CD4-positive, alpha-beta T cell treated with Interleukin-6 at 100 ng/mL for 8 hours (primary cell): ENCODE data around the gene PCDHGA1.
A peak's percentile ranks its signal among the peaks of the same experiment; 100 is the strongest.

Source experiments
- DNase-seq: peaks from one replicate; pipeline ENCODE4 v3.0.0-alpha.2; 2020; ENCODE audit warnings: mixed read lengths, low spot score

The PCDHGA1 gene

DNA sequence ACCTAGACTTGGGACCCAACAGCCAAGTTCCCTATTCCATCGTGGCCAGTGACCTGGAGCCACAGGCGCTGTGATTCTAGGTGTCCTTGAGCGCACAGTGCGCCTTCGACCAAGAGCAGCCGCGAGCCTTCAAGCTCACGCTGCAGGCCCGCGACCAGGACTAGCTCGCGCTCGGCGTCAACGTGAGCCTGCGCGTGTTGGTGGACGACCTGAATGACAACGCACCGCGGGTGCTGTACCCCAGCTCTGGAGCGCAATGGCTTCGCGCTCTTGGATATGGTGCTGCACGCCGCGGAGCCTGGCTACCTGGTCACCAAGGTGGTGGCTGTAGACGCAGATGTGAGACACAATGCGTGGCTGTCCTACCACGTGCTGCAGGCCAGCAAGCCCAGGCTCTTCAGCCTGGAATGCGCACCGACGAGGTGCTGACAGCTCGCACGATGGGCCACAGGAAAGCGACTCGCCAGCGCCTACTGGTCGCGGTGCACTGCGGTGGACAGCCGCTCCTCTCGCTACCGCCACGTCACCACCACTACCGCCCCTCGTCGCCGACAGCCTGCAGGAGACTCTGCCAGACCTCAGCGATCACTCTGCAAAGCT is 111.4 kb downstream of the PCDHGA1 start:
- no peak for DNase-seq

GRCh38 chr5:141465351-141465750 is 135.0 kb downstream of the PCDHGA1 start:
- no peak for DNase-seq

- DNase-seq, result peak; percentile 18
These were observed 145.4 kb downstream of the PCDHGA1 start, which contains the start of gene PCDHGC3 for GRCh38 chr5:141475625-141476131. Gene PCDHGC3 (plus strand): TSS chr5:141475966. CDS start chr5:141476117, 151 bp downstream.

- no peak for DNase-seq
These were observed 146.0 kb downstream of the PCDHGA1 start for GRCh38 chr5:141476132-141476911.

- no peak for DNase-seq
These were observed 146.8 kb downstream of the PCDHGA1 start for GRCh38 chr5:141477044-141477575.

GRCh38 chr5:141477815-141478214 is 147.5 kb downstream of the PCDHGA1 start:
- no peak for DNase-seq

DNA sequence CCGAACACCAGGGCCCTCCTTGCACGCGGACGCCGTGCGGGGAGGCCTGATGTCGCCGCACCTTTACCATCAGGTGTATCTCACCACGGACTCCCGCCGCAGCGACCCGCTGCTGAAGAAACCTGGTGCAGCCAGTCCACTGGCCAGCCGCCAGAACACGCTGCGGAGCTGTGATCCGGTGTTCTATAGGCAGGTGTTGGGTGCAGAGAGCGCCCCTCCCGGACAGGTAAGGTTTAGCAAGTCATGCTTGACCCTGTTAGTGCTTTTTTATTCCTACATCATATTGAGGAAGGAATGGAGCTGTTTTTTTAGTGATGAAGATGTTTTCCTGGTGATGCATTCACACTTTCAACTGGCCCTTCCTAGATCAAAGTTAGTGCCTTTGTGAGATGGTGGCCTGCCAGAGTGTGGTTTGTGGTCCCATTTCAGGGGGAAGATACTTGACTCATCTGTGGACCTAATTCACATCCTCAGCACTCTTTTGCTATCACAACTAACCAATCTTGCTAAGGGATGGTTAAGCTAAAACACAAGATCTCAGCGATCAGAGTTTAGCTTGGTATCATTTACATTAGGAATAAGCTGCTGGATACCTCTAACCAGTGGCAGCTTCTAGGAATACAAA is 148.1 kb downstream of the PCDHGA1 start:
- no peak for DNase-seq

DNA sequence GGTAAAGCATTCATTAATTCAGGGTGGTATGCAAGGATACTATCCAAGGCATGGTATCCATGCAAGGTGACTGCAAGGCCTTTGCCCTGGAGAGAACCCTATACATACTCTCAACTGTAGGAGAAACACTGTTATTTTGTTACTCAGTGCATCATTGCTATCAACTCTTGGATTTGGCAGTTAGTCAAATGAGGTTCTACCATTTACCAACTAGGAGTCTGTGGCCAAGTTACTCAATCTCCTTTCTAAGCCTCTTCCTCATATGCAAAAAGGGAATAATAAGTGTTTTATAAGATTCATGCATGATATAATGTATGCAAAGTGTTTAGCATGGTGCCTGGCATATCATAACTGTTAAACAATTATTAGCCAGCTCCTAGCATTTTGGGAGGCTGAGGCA is 149.5 kb downstream of the PCDHGA1 start:
- no peak for DNase-seq

- DNase-seq, result no peak
These were observed 153.6 kb downstream of the PCDHGA1 start for GRCh38 chr5:141483902-141484301.

DNA sequence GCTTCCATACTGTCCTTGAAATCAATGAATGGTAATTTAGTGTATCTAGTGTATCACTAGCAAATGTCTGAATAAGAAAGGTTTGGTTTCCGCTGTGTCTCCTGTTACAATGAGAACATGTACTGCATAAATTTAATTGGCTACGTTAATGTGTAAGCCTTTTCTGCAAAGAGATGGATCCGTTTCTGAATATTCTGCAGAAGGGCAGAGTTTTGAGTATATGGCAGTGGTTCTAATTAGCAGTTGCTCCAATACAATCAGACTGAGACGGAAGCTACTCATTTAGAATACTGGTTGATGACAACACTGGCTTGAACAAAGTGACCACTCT is 154.0 kb downstream of the PCDHGA1 start:
- DNase-seq, result no peak

- no peak for DNase-seq
These were observed 154.5 kb downstream of the PCDHGA1 start, which contains the start of gene PCDHGC4 for GRCh38 chr5:141484641-141485311. Gene PCDHGC4 (plus strand): TSS chr5:141485030. CDS start chr5:141485174, 144 bp downstream.

- DNase-seq, result no peak
These were observed 155.2 kb downstream of the PCDHGA1 start for GRCh38 chr5:141485321-141486055.

DNA sequence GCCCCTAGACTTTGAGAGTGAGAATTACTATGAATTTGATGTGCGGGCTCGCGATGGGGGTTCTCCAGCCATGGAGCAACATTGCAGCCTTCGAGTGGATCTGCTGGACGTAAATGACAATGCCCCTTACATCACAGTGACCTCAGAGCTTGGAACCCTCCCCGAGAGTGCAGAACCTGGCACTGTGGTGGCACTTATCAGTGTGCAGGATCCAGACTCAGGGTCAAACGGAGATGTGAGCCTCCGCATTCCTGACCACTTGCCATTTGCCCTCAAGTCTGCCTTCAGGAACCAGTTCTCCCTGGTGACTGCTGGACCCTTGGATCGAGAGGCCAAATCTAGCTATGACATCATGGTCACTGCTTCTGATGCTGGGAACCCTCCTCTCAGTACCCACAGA is 155.8 kb downstream of the PCDHGA1 start:
- DNase-seq, result no peak

DNA sequence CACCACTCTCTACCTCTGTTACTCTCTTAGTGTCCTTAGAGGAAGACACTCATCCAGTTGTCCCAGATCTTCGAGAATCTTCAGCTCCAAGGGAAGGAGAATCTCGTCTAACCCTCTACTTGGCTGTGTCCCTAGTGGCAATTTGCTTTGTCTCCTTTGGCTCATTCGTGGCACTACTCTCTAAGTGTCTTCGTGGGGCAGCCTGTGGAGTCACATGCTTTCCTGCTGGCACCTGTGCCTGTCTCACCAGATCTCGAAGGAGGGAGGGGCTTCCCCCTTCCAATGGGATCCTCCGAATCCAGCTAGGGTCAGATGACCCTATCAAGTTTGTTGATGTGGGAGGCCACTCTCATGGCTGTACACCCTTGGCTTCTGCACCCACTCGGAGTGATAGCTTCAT is 156.8 kb downstream of the PCDHGA1 start:
- no peak for DNase-seq

DNA sequence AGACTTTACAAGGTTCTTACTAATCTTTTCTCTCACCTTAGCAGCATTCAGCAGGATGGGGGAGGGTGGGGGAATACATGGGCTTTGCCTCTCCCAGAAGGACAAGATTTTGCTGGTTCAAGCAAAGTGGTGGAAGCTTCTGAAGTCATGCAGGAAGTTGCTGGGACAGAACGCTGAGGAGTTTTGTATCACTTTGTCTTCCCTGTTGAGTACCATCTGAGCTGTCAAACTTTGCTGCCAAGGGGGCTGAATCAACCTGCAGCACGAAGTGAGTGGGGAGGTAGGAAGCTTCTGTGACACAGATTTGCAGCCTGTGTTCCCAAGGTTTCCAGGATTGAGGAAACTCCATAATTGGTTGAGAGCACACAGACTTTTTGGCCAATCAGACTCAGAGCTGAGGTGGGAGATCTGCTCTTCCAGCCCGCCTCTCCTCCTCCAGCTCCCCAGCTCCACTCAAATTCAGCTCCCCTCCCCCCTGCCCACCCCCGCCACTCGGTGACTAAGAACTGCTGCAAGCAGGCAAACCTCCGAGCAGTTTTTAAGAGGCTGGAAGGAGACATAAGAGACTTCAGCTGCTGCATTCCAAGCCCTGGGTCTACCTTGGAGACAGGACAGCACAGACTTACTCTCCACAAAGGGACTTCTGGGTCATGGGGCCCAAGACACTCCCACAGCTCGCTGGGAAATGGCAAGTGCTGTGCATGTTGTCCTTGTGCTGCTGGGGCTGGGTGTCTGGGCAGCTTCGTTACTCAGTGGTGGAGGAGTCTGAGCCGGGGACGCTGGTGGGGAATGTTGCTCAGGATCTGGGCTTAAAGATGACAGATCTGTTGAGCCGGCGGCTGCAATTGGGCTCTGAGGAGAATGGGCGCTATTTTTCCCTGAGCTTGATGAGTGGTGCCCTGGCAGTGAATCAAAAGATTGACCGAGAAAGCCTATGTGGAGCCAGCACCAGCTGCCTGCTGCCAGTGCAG is 158.6 kb downstream of the PCDHGA1 start, which contains the start of gene PCDHGC5:
Gene PCDHGC5 (plus strand): TSS at position 491 of the 971 bp plus-strand sequence. CDS start 160 bp downstream, at position 651.
- DNase-seq, result no peak

DNA sequence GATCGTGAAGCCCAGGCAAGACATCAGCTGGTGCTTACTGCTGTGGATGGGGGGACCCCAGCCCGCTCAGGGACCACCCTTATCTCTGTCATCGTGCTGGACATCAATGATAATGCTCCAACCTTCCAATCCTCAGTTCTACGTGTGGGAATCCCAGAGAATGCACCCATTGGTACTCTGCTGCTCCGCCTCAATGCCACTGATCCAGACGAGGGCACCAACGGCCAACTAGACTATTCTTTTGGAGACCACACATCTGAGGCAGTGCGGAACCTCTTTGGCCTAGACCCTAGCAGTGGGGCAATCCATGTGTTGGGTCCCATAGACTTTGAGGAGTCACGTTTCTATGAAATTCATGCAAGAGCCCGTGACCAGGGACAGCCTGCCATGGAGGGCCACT is 159.5 kb downstream of the PCDHGA1 start:
- DNase-seq, result no peak

DNA sequence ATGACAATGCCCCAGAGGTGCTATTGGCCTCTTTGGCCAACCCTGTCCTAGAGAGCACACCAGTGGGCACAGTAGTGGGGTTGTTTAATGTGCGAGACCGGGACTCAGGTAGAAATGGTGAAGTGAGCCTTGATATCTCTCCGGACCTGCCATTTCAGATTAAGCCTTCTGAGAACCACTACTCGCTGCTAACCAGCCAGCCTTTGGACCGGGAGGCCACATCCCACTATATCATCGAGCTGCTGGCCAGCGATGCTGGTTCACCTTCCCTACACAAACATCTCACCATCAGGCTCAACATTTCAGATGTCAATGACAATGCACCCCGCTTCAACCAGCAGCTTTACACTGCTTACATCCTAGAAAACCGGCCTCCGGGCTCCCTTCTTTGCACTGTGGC is 160.0 kb downstream of the PCDHGA1 start:
- no peak for DNase-seq

DNA sequence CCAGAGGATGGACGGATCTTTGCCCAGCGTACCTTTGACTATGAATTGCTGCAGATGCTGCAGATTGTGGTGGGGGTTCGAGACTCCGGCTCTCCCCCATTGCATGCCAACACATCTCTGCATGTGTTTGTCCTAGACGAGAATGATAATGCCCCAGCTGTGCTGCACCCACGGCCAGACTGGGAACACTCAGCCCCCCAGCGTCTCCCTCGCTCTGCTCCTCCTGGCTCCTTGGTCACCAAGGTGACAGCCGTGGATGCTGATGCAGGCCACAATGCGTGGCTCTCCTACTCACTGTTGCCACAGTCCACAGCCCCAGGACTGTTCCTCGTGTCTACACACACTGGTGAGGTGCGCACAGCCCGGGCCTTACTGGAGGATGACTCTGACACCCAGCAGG is 160.5 kb downstream of the PCDHGA1 start:
- no peak for DNase-seq

GRCh38 chr5:141491323-141492167 is 161.2 kb downstream of the PCDHGA1 start:
- no peak for DNase-seq
